ENCODE measurements around the gene TMEM243. TPM values are rescaled to one million over a fixed set of nuclear protein-coding genes. Genes with fewer than 3 reads are reported as not detected.
A peak's percentile ranks its signal among the peaks of the same experiment; 100 is the strongest.

TMEM243 gene

DNA sequence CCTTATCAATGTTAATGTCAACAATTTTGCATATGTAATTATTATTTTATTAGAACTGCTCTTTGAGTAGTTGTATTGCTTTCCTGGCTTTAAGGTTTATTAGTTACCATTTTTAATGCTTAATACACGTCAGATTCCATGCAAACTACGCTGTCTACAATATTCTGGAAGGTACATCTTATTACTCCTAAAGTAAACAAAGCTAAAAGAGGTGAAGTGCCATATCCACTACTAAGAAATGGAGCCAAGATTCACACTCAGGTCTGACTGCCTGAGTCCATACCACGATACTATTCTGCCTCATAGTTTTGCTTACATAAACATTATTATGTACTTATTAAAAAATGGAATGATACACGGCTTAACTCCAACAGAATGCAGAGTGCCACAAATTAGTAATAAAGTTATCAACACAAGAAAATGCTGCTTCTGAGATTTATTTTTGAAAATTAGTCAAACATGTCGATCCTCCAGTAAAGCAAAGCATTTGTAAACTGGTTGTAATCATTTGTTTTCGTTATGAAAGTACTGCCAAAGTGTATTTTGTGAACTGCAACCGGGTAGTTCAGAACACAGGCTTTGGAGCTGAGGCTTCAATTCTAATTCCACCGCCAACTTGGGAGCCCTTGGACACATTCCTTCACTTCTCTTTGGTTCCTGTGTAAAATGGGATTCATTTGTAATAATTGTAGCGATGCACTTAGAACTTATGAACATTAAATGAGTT lies 68.4 kb downstream of the TMEM243 start:
- H3K36me3 ChIP-seq (ENCODE audit: control insufficient read depth, insufficient read depth, low read length), result no peaks in the 10 kb centered on the region
- H3K27me3 ChIP-seq (ENCODE audit: insufficient read depth, low read length, poor library complexity), result no peaks in the 10 kb centered on the region
- no peak overlapping the region for H2BK15ac ChIP-seq (replicated peaks; ENCODE audit: low read depth)
- no peak overlapping the region for H3K4ac ChIP-seq (ENCODE audit: low read depth, low read length)
- H2BK120ac ChIP-seq (ENCODE audit: low read depth, low read length), result no peak overlapping the region
- H3K23ac ChIP-seq (ENCODE audit: low read length), result no peak overlapping the region
- no peak overlapping the region for H2AK5ac ChIP-seq (ENCODE audit: low read length)
- H3K18ac ChIP-seq (ENCODE audit: low read length), result no peak overlapping the region
- H4K5ac ChIP-seq (ENCODE audit: low read length), result no peak overlapping the region
- H3K4me2 ChIP-seq (ENCODE audit: low read length), result peak overlapping the region; percentile 94
- peaks cover 25% of the 10 kb centered on the region for H3K79me2 ChIP-seq (ENCODE audit: control insufficient read depth, insufficient read depth, low read length)
- H2BK5ac ChIP-seq (ENCODE audit: low read length), result no peak overlapping the region
- H4K8ac ChIP-seq (ENCODE audit: low read depth, low read length), result no peak overlapping the region
- peaks cover 1% of the 10 kb centered on the region for H3K79me1 ChIP-seq (ENCODE audit: low read length)
- H3K27ac ChIP-seq (ENCODE audit: low read depth, low read length), result no peak overlapping the region
- WGBS (ENCODE audit: extremely low coverage, insufficient coverage, low lambda C conversion rate), result no CpG with 5 or more reads among the region's 9 CpGs
- peak overlapping the region; percentile 99 for H3K9ac ChIP-seq (ENCODE audit: low read length)
- H3K56ac ChIP-seq (ENCODE audit: low read length), result peak overlapping the region; percentile 100
- DNase-seq, result no peak
- no peaks in the 10 kb centered on the region for H3K4me1 ChIP-seq (ENCODE audit: control insufficient read depth, low read depth, low read length)
- H3K4me3 ChIP-seq (ENCODE audit: low read length), result no peak overlapping the region

DNA sequence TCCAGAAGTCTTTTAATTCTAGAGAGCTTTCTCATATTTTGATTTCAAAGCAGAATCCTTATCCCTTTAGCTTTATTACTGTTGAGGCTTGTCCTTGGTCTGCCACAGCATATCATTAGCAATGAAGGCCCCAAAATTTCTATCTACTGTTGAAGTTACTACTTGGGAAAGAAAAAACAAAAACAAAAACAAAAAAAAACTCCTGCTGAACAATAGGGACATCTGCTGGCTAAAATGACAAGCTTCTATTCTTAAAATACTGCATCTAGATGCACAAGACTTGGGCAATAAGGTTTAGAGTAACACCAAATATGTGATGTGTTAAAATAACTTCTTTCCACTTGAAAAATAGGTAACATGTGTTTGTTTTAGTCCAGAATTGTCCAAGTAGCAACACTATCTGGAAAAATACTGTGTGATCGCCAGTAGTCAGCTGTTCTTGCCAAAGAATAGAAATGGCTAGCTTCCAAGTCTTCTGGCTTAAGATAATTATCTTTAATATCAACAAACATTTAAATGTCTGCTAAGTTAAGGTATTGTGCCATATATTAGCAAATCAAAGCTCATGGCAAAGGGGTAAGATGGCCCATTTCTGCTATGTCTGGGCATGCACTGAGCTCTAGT lies 71.1 kb downstream of the TMEM243 start:
- H3K4ac ChIP-seq (ENCODE audit: low read depth, low read length), result no peak overlapping the region
- no peak overlapping the region for H2BK120ac ChIP-seq (ENCODE audit: low read depth, low read length)
- no CpG with 5 or more reads among the region's 1 CpG for WGBS (ENCODE audit: extremely low coverage, insufficient coverage, low lambda C conversion rate)
- H2AK5ac ChIP-seq (ENCODE audit: low read length), result no peak overlapping the region
- no peak overlapping the region for H2BK5ac ChIP-seq (ENCODE audit: low read length)
- no peak overlapping the region for H3K23ac ChIP-seq (ENCODE audit: low read length)
- no peak overlapping the region for H3K56ac ChIP-seq (ENCODE audit: low read length)
- peaks cover 1% of the 10 kb centered on the region for H3K79me1 ChIP-seq (ENCODE audit: low read length)
- H3K4me3 ChIP-seq (ENCODE audit: low read length), result no peak overlapping the region
- no peak overlapping the region for H3K27ac ChIP-seq (ENCODE audit: low read depth, low read length)
- H3K27me3 ChIP-seq (ENCODE audit: insufficient read depth, low read length, poor library complexity), result no peaks in the 10 kb centered on the region
- no peaks in the 10 kb centered on the region for H3K4me1 ChIP-seq (ENCODE audit: control insufficient read depth, low read depth, low read length)
- no peak overlapping the region for H4K5ac ChIP-seq (ENCODE audit: low read length)
- H4K8ac ChIP-seq (ENCODE audit: low read depth, low read length), result no peak overlapping the region
- H2BK15ac ChIP-seq (replicated peaks; ENCODE audit: low read depth), result no peak overlapping the region
- DNase-seq, result peak; percentile 58
- no peaks in the 10 kb centered on the region for H3K36me3 ChIP-seq (ENCODE audit: control insufficient read depth, insufficient read depth, low read length)
- H3K18ac ChIP-seq (ENCODE audit: low read length), result no peak overlapping the region
- H3K4me2 ChIP-seq (ENCODE audit: low read length), result no peak overlapping the region
- no peak overlapping the region for H3K9ac ChIP-seq (ENCODE audit: low read length)
- H3K79me2 ChIP-seq (ENCODE audit: control insufficient read depth, insufficient read depth, low read length), result peaks cover 7% of the 10 kb centered on the region

DNA sequence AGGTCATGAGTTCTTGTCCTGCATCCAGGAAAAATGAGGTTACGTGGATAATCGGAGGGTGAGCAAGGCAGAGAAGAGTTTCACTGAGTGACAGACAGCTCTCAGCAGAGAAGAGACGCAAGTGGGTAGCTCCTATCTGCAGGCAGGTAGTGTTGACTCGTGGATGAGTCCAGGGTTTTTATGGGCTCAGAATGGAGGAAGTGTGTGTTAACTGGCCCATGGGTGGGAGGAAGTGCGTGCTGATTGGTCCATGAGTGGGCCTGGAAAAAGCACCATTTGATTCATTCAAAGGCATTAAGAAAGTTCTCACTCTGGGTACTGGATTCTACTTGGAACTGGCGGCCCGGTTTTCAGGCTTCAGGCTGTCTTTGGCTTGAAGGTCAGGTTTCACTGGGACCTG lies 72.0 kb downstream of the TMEM243 start:
- H4K5ac ChIP-seq (ENCODE audit: low read length), result no peak overlapping the region
- H3K79me2 ChIP-seq (ENCODE audit: control insufficient read depth, insufficient read depth, low read length), result no peaks in the 10 kb centered on the region
- H3K79me1 ChIP-seq (ENCODE audit: low read length), result peaks cover 1% of the 10 kb centered on the region
- no CpG with 5 or more reads among the region's 7 CpGs for WGBS (ENCODE audit: extremely low coverage, insufficient coverage, low lambda C conversion rate)
- H4K8ac ChIP-seq (ENCODE audit: low read depth, low read length), result no peak overlapping the region
- H2BK120ac ChIP-seq (ENCODE audit: low read depth, low read length), result no peak overlapping the region
- no peak overlapping the region for H2AK5ac ChIP-seq (ENCODE audit: low read length)
- no peak overlapping the region for H3K4me3 ChIP-seq (ENCODE audit: low read length)
- H3K56ac ChIP-seq (ENCODE audit: low read length), result no peak overlapping the region
- H2BK15ac ChIP-seq (replicated peaks; ENCODE audit: low read depth), result no peak overlapping the region
- no peaks in the 10 kb centered on the region for H3K27me3 ChIP-seq (ENCODE audit: insufficient read depth, low read length, poor library complexity)
- H3K4ac ChIP-seq (ENCODE audit: low read depth, low read length), result no peak overlapping the region
- H3K23ac ChIP-seq (ENCODE audit: low read length), result no peak overlapping the region
- no peaks in the 10 kb centered on the region for H3K4me1 ChIP-seq (ENCODE audit: control insufficient read depth, low read depth, low read length)
- H3K36me3 ChIP-seq (ENCODE audit: control insufficient read depth, insufficient read depth, low read length), result no peaks in the 10 kb centered on the region
- no peak overlapping the region for H2BK5ac ChIP-seq (ENCODE audit: low read length)
- H3K18ac ChIP-seq (ENCODE audit: low read length), result no peak overlapping the region
- peak; percentile 24 for DNase-seq
- no peak overlapping the region for H3K27ac ChIP-seq (ENCODE audit: low read depth, low read length)
- no peak overlapping the region for H3K4me2 ChIP-seq (ENCODE audit: low read length)
- H3K9ac ChIP-seq (ENCODE audit: low read length), result no peak overlapping the region

DNA sequence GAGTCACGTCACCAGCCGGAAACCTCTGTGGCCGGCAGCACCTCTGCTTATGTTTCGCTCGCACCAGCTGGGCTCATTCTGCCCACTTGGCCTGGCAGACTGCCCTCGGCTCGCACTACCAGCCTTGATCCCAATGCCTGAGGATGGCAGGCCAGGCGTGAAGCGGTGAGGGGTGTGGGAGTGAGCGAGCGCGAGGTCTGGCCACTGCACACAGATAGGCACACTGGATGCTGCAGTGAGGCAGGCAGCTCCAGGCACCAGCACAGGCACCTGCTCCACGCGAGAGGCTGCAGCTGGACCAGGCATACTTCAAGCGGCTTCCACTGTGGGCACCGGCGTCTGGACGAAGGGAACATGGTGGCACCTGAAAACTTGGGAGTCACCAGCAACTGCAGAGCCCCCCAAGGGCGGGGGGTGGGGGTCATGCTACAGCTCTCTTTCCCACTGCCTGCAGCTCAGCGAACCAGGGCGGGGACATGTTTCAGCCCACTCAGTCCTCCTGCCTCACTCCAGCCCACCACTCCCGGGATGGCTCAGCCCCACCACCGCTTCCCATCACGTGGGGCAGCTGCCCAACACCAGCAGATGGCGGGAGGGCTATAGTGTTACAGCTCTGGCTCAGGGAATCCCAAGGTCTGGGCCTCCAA lies 72.7 kb downstream of the TMEM243 start:
- H3K79me1 ChIP-seq (ENCODE audit: low read length), result peaks cover 1% of the 10 kb centered on the region
- WGBS (ENCODE audit: extremely low coverage, insufficient coverage, low lambda C conversion rate), result no CpG with 5 or more reads among the region's 25 CpGs
- H3K36me3 ChIP-seq (ENCODE audit: control insufficient read depth, insufficient read depth, low read length), result no peaks in the 10 kb centered on the region
- DNase-seq, result peak; percentile 10
- no peak overlapping the region for H3K23ac ChIP-seq (ENCODE audit: low read length)
- H3K9ac ChIP-seq (ENCODE audit: low read length), result no peak overlapping the region
- no peak overlapping the region for H2BK120ac ChIP-seq (ENCODE audit: low read depth, low read length)
- no peaks in the 10 kb centered on the region for H3K79me2 ChIP-seq (ENCODE audit: control insufficient read depth, insufficient read depth, low read length)
- H3K4me2 ChIP-seq (ENCODE audit: low read length), result no peak overlapping the region
- no peaks in the 10 kb centered on the region for H3K4me1 ChIP-seq (ENCODE audit: control insufficient read depth, low read depth, low read length)
- no peaks in the 10 kb centered on the region for H3K27me3 ChIP-seq (ENCODE audit: insufficient read depth, low read length, poor library complexity)
- H4K5ac ChIP-seq (ENCODE audit: low read length), result no peak overlapping the region
- no peak overlapping the region for H3K27ac ChIP-seq (ENCODE audit: low read depth, low read length)
- no peak overlapping the region for H3K56ac ChIP-seq (ENCODE audit: low read length)
- no peak overlapping the region for H4K8ac ChIP-seq (ENCODE audit: low read depth, low read length)
- H3K4me3 ChIP-seq (ENCODE audit: low read length), result no peak overlapping the region
- no peak overlapping the region for H3K18ac ChIP-seq (ENCODE audit: low read length)
- H2BK15ac ChIP-seq (replicated peaks; ENCODE audit: low read depth), result no peak overlapping the region
- H2BK5ac ChIP-seq (ENCODE audit: low read length), result no peak overlapping the region
- H2AK5ac ChIP-seq (ENCODE audit: low read length), result no peak overlapping the region
- no peak overlapping the region for H3K4ac ChIP-seq (ENCODE audit: low read depth, low read length)

Small RNA genes lying within 50 kb of the gene (small RNA-seq; reads per million reads assigned to genes)
- gene RF00019 (ENCODE audit: insufficient read depth) (not detected), gene RF02271 (ENCODE audit: insufficient read depth) (not detected)
